Neutrophil (primary cell): ENCODE data around the gene IL17C.

Source experiments
- H3K27ac ChIP-seq: fragments of 200-600 bp; sonication (generic); 2 replicates; pipeline ENCODE4 v1.5.1; 2016; ENCODE audit warnings: mild to moderate bottlenecking, moderate library complexity
- H3K27me3 ChIP-seq: fragments of 200-600 bp; sonication (generic); 2 replicates; pipeline ENCODE4 v1.6.0; 2016; ENCODE audit warnings: mild to moderate bottlenecking
- H3K36me3 ChIP-seq: fragments of 200-600 bp; sonication (generic); 2 replicates; pipeline ENCODE4 v1.5.1; 2017
- H3K4me1 ChIP-seq, 2 experiments: fragments of 200-600 bp in 1 of 2; sonication (generic) in 1 of 2; 1 replicate in 1 of 2; 2 replicates in 1 of 2; pipeline versions ENCODE4 v1.5.1 to v1.6.1; 2013 to 2016; ENCODE audit warnings: low read depth in 1 of 2, low read length in 1 of 2, mild to moderate bottlenecking in 1 of 2, moderate library complexity in 1 of 2; ENCODE audit not compliant: control insufficient read depth in 1 of 2, insufficient read depth in 1 of 2
- H3K4me3 ChIP-seq, 2 experiments: fragments of 200-600 bp in 1 of 2; sonication (generic) in 1 of 2; 1 replicate in 1 of 2; 2 replicates in 1 of 2; pipeline ENCODE4 v1.5.1; 2013 to 2016; ENCODE audit warnings: low read depth in 1 of 2, low read length in 1 of 2, mild to moderate bottlenecking in 1 of 2, moderate library complexity in 1 of 2
- H3K9me3 ChIP-seq: fragments of 200-600 bp; sonication (generic); 2 replicates; pipeline ENCODE4 v1.5.1; 2016
- TF ChIP-seq, protein P1 (sequence below): fragments of 200-600 bp; sonication (generic); IDR thresholded peaks from 2 replicates; pipeline ENCODE4 v1.5.1; 2016; ENCODE audit warnings: antibody characterized with exemption

The IL17C gene

DNA sequence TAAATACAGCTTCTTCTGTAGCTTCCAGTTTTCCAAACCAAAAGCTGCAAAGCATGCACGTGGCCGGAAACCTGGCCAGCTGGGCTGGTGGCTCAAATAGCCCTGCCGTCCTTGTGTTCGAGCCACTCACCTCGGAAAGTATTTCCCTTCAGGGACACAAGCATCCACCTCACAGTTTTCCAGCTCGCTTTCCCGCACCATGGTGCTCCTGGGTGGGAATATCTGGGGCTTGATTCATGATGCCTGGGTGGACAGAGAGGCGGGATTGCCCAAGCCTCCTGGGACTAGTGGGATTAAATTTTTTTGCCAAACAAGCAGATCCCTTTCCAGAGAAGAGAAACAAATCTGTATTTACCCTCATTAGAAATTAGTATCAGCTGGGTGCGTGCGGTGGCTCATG is 31.6 kb downstream of the IL17C start:
- TF ChIP-seq, protein P1, sequence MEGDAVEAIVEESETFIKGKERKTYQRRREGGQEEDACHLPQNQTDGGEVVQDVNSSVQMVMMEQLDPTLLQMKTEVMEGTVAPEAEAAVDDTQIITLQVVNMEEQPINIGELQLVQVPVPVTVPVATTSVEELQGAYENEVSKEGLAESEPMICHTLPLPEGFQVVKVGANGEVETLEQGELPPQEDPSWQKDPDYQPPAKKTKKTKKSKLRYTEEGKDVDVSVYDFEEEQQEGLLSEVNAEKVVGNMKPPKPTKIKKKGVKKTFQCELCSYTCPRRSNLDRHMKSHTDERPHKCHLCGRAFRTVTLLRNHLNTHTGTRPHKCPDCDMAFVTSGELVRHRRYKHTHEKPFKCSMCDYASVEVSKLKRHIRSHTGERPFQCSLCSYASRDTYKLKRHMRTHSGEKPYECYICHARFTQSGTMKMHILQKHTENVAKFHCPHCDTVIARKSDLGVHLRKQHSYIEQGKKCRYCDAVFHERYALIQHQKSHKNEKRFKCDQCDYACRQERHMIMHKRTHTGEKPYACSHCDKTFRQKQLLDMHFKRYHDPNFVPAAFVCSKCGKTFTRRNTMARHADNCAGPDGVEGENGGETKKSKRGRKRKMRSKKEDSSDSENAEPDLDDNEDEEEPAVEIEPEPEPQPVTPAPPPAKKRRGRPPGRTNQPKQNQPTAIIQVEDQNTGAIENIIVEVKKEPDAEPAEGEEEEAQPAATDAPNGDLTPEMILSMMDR, result no peak
- Histone ChIP-seq H3K4me3 (no peak overlapping the region), H3K27ac (no peak overlapping the region), H3K27me3 (no peaks in the 10 kb centered on the region), H3K36me3 (peaks cover 15% of the 10 kb centered on the region), H3K9me3 (no peaks in the 10 kb centered on the region), H3K4me1 (no peaks in the 10 kb centered on the region)

- no peaks in the 10 kb centered on the region for H3K4me1 ChIP-seq
- TF ChIP-seq, protein P1, result no peak
- no peaks in the 10 kb centered on the region for H3K27me3 ChIP-seq
- no peaks in the 10 kb centered on the region for H3K9me3 ChIP-seq
- H3K27ac ChIP-seq, result no peak overlapping the region
- peaks cover 33% of the 10 kb centered on the region for H3K36me3 ChIP-seq
- no peak overlapping the region for H3K4me3 ChIP-seq
Observed at GRCh38 chr16:88671806-88672205, 33.4 kb downstream of the IL17C start.

GRCh38 chr16:88672776-88673175 is 34.4 kb downstream of the IL17C start:
- no peaks in the 10 kb centered on the region for H3K4me1 ChIP-seq
- peaks cover 43% of the 10 kb centered on the region for H3K36me3 ChIP-seq
- no peak overlapping the region for H3K4me3 ChIP-seq
- no peak overlapping the region for H3K27ac ChIP-seq
- no peaks in the 10 kb centered on the region for H3K9me3 ChIP-seq
- no peaks in the 10 kb centered on the region for H3K27me3 ChIP-seq
- TF ChIP-seq, protein P1, result no peak

- H3K27ac ChIP-seq, result no peak overlapping the region
- H3K36me3 ChIP-seq, result peaks cover 54% of the 10 kb centered on the region
- no peaks in the 10 kb centered on the region for H3K27me3 ChIP-seq
- no peak overlapping the region for H3K4me3 ChIP-seq
- H3K4me1 ChIP-seq, result no peaks in the 10 kb centered on the region
- no peaks in the 10 kb centered on the region for H3K9me3 ChIP-seq
- TF ChIP-seq, protein P1, result no peak
Observed at GRCh38 chr16:88673716-88674379, 35.5 kb downstream of the IL17C start.

DNA sequence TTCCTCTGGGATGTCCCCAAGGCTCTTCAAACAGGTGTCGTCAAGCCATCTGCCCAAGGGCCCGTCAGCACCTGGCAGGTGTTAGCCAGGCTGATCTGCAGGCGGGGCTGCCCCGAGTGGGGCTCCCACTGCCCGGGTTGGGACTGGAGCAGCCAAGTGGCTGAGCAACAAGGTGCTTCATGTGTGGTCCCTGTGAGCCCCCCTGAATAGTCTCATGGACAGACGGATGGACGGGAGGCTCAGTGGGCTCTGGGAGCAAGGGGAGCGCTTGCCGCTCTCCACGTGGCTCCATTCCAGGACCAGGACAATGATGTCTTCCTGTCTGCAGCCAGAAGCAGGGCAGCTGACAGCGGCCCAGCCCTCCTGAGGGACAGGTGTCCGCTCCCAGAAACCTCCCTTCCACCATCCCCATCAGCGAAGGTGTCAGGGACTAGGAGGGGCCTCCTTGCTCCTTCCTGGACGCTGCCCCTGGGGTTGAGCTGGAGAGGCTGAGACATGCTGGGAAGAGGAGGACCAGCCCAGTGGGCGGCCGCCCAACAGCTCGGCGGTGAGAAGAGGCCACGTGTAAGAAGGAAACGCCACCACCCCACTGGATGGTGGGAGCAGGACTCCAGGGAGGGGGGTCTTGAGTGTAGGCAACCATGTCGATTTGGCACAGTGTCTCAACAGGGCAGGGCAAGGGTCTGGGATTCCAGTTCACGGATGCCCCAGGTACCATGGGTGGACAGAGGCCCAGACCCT is 38.3 kb downstream of the IL17C start:
- TF ChIP-seq, protein P1, result no peak
- peaks cover 75% of the 10 kb centered on the region for H3K36me3 ChIP-seq
- H3K27me3 ChIP-seq, result no peaks in the 10 kb centered on the region
- no peak overlapping the region for H3K27ac ChIP-seq
- no peaks in the 10 kb centered on the region for H3K9me3 ChIP-seq
- H3K4me3 ChIP-seq, result no peak overlapping the region
- H3K4me1 ChIP-seq, result peaks cover 15 to 19% of the 10 kb centered on the region in 2 experiments
